GM19193 (cell line): ENCODE measurements around the gene TSTD1.

Source experiments
- POLR2A ChIP-seq: IDR thresholded peaks from 4 replicates; pipeline ENCODE4 v1.6.1; 2011; ENCODE audit not compliant: insufficient read depth, insufficient read length; ENCODE audit errors: extremely low read depth

TSTD1 gene

DNA sequence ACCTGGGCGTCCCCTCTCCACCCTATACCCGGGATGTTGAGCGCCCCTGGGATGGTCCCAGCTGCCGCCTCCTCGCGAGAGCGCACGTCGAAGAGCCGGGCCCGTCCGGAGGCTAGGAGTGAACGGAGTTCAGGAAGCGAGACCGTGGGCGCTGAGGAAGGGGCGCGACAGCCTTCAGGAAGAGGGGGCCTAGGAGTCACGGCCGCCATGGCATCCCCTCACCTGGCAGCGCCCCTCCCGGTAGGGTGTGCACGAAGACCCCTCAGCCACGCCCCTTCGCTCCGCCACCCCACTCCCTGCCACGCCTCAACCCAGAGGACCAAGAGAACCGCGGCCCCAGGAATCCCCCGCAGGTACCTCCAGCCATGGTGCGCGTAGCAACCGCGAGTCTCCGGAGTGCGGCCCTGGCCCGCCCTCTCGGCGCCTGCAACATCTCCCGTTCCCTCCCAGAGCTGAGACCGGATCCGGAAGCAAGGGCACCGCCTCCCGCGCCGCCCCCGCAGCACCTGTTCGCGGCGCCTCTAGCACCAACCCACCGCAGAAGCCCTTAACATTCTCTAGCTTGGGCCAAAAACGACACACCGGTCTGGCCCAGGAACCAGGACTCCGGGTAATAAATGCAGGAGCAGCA, at the start of gene TSTD1:
TSTD1 (minus strand) TSS at position 442 of the 631 bp plus-strand sequence; CDS start at position 367, 75 bp downstream.
- peak; percentile 77 for TF ChIP-seq POLR2A

- no peak for TF ChIP-seq POLR2A
These were observed 47.7 kb upstream of the TSTD1 start for GRCh38 chr1:161086457-161086856.

- no peak for TF ChIP-seq POLR2A
These were observed 46.4 kb upstream of the TSTD1 start for GRCh38 chr1:161085165-161085564.

DNA sequence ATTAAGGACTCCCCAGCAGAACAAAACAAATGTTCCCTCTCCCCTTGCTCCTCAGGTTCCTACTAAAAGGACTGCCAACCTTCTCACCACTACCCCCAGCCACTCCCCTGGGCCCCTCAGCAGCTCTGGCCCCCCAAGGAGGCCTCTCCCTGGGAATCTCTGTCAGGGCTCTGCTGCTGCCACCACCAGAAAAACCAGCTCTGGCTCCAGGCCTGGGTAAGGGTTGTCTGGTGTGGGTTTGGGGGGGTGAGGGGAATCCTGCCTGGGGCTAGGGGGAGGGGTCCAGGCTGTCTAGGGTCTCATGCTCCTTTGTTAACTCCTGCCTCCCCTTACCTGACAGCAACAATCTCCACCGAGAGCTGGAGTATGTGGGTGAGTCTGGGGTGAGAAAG, 45.8 kb upstream of the TSTD1 start:
- no peak for TF ChIP-seq POLR2A

GRCh38 chr1:161083748-161084596, 45.2 kb upstream of the TSTD1 start:
- no peak for TF ChIP-seq POLR2A

DNA sequence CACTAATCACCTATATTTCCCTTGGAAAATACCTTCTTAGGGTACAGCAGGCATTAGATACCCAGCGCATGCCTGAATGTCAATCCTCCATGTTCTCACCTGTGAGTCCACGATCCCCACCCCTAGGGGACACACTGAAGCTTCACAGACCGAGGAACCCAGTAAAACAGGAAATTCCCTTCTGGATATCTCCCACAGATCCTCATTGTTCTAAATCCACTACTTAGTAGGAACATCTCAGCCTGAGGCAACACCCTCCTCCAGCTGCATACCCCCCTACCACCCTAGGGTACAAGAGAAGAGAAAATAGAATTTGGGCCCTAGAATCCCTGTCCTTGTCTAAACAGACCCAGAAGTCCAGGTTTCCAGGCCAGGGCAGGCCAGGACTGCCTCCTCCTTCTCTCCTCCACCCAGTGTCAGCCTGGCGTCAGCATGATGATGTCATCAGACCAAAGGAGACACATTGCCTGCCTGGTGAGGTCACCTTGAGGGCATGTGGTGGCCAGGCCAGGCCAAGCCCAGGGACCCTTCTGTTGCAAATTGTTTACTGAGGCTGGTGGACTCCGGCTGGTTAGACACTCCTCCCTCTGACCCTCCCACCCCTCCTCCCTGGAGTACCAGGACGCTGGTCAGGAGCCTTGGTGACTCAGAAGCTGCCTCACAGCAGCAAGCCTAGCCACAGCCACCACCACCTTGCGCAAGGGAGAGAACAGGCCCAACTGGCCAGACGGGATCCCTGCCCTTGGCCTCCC, 44.4 kb upstream of the TSTD1 start:
- no peak for TF ChIP-seq POLR2A

- no peak for TF ChIP-seq POLR2A
These were observed 43.7 kb upstream of the TSTD1 start for GRCh38 chr1:161082483-161082882.

- no peak for TF ChIP-seq POLR2A
These were observed 42.8 kb upstream of the TSTD1 start for GRCh38 chr1:161081519-161081918.

- no peak for TF ChIP-seq POLR2A
These were observed 42.0 kb upstream of the TSTD1 start for GRCh38 chr1:161080441-161081405.

DNA sequence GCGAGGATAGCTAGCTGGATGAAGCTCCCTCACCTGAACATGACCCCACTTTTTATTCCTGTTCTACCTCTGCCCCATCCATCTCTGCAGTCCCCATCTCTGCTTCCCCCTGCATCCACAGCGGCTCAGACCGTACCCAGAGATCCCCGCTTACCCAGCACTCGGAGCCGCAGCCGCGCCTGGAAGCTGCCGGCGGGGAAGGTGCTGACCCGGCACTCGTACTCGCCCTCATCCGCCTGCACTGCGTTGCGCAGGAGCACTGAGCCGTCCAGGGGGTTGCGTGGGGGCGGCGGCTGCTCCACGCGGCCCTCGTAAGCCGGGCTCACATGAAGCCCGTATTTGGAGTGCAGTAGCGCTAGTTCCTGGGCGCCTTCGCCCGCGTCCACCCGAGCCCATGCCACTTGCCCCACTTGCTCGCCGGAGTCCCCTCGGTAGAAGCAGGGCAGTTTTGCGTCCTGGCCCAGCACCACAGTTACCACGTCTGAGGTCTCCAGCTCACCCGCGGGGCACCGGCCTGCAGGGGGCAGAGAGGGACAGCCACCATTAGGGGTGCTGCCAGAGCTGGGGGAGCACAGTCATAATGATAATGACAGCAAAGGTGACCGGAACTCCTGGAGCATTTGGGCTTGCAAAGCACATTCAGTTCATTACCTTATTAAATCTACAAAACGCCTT, 40.8 kb upstream of the TSTD1 start:
- no peak for TF ChIP-seq POLR2A

DNA sequence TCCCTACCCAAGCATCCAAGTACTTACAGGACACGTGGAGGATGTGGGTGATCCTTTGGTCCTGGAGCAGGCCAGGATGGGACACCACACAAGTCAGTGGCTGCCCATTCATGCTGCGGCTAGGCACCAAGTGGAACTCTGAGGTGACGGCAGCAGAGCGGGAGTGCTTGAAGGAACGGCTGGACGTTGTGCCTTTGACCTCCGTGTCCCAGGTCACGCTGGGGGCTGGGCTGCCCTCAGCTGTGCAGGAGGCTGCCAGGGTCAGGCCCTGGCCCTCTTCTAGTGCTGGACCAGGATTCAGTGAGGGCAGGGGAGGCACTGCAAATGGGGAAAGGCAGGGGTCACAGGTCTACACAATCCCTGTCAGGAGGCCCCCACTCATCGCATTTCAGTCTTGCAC, 38.7 kb upstream of the TSTD1 start:
- no peak for TF ChIP-seq POLR2A

GRCh38 chr1:161076410-161076809, 37.6 kb upstream of the TSTD1 start:
- no peak for TF ChIP-seq POLR2A

GRCh38 chr1:161074676-161075368, 36.1 kb upstream of the TSTD1 start:
- TF ChIP-seq POLR2A: no peak
